Nasal cavity respiratory epithelium epithelial cell of viscerocranial mucosa (primary cell): Measurements from ENCODE around the gene TSPAN1. TPM values are rescaled to one million over a fixed set of nuclear protein-coding genes. Genes with fewer than 3 reads are reported as not detected.

Experiments
- total RNA-seq: library from RNA; depleted of rRNA; stranded (reverse); fragments of >200 nt; gene quantifications from 2 replicates; pipeline ENCODE4 v1.2.3, GENCODE V29; 2014

Gene TSPAN1
- total RNA-seq = 19.1 and 28.4 TPM in 2 replicates

GRCh38 chr1:46174448-46175231 lies at the start of gene TSPAN1:
TSS of gene TSPAN1 (plus strand) at chr1:46175087. CDS start at chr1:46181108, 6,021 bp downstream.

GRCh38 chr1:46132529-46133180 lies 42.2 kb upstream of the TSPAN1 start, which contains the start of gene PIK3R3:
TSS of gene PIK3R3 (minus strand) at chr1:46132629. CDS start at chr1:46131952, 677 bp downstream.

GRCh38 chr1:46176211-46176865 lies 1.5 kb downstream of the TSPAN1 start, which contains the start of gene P3R3URF:
TSS of gene P3R3URF (minus strand) at chr1:46176488. CDS start at chr1:46176471, 17 bp downstream.

GRCh38 chr1:46197964-46198811 lies 23.3 kb downstream of the TSPAN1 start, which contains the start of gene POMGNT1:
TSS of gene POMGNT1 (minus strand) at chr1:46198434. CDS start at chr1:46197821, 613 bp downstream.

Other genes with a start within 250 kb of the TSPAN1 start
- 3.4 and 16.7 TPM in 2 replicates for gene PIK3R3, start 42.5 kb upstream of the TSPAN1 start, total RNA-seq
- not detected in 2 replicates for gene P3R3URF, start 1.4 kb downstream of the TSPAN1 start, total RNA-seq
- 48.5 and 57.4 TPM in 2 replicates for gene POMGNT1, start 23.3 kb downstream of the TSPAN1 start, total RNA-seq
- gene LURAP1, start 28.2 kb downstream of the TSPAN1 start, total RNA-seq = 3.4 and 5.1 TPM in 2 replicates
- under 0.01 and 0.28 TPM in 2 replicates for gene RAD54L, start 72.7 kb downstream of the TSPAN1 start, total RNA-seq
- gene LRRC41, start 128.5 kb downstream of the TSPAN1 start, total RNA-seq = 75.2 and 75.7 TPM in 2 replicates
- gene UQCRH, start 128.6 kb downstream of the TSPAN1 start, total RNA-seq = 214 and 239 TPM in 2 replicates
- 19.8 and 27.1 TPM in 2 replicates for gene NSUN4, start 165.7 kb downstream of the TSPAN1 start, total RNA-seq
- 7.2 and 11.7 TPM in 2 replicates for gene FAAH, start 219.2 kb downstream of the TSPAN1 start, total RNA-seq